SK-N-SH (cell line): ENCODE data around the gene PSD2.

ENCODE experiments used
- CTCF ChIP-seq: fragments of 200-600 bp; sonication (generic); IDR thresholded peaks from 2 replicates; pipeline ENCODE4 v1.6.1; 2017; ENCODE audit warnings: antibody characterized with exemption, mild to moderate bottlenecking, moderate library complexity
- EZH2phosphoT487 ChIP-seq: fragments of 200-600 bp; sonication (generic); IDR thresholded peaks from 2 replicates; pipeline ENCODE4 v1.6.1; 2017; ENCODE audit warnings: low read depth, mixed run types, mild to moderate bottlenecking, antibody characterized with exemption, moderate library complexity, borderline replicate concordance

- TF ChIP-seq EZH2phosphoT487: no peak
- no peak for TF ChIP-seq CTCF
Measured at GRCh38 chr5:139880416-139881142, 85.0 kb downstream of the PSD2 start.
